HG03354 (cell line): Measurements from ENCODE around the gene NT5DC1.
A peak's percentile ranks its signal among the peaks of the same experiment; 100 is the strongest.

Experiments used
- ATAC-seq: cut with Tn5 transposase; IDR thresholded peaks from one replicate; pipeline ENCODE4 v1.9.1; 2021; ENCODE audit warnings: mild to moderate bottlenecking; ENCODE audit not compliant: unreplicated experiment, poor library complexity, severe bottlenecking

NT5DC1 gene

GRCh38 chr6:116175344-116175743 lies 74.7 kb downstream of the NT5DC1 start:
- ATAC-seq, result no peak

DNA sequence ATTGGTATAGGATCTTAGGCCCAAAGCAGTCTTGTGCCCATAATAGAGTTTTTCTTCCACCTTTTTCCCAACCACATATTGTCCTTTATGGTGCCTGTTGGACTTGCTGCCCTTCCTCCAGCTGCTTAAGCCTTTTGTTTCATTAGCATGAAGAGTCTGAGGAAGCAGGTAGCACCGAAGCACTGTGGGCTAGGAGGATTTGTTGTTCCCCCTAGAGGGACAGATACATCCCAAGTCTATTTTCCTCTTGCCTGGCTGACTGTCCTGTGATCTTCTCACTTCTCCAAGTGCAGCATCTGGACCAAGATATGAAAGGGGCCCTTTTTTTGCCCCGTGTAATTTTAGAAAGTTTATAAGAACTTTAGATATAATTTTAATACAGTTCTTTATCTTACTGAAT lies 75.9 kb downstream of the NT5DC1 start:
- ATAC-seq, result no peak

GRCh38 chr6:116180375-116180774 lies 79.7 kb downstream of the NT5DC1 start:
- ATAC-seq, result no peak

- ATAC-seq, result no peak
Measured at GRCh38 chr6:116189472-116189871, 88.8 kb downstream of the NT5DC1 start.

- no peak for ATAC-seq
Measured at GRCh38 chr6:116190550-116190949, 89.9 kb downstream of the NT5DC1 start.

- ATAC-seq, result no peak
Measured at GRCh38 chr6:116191881-116192280, 91.2 kb downstream of the NT5DC1 start.

GRCh38 chr6:116192786-116193185 lies 92.1 kb downstream of the NT5DC1 start:
- ATAC-seq, result no peak

DNA sequence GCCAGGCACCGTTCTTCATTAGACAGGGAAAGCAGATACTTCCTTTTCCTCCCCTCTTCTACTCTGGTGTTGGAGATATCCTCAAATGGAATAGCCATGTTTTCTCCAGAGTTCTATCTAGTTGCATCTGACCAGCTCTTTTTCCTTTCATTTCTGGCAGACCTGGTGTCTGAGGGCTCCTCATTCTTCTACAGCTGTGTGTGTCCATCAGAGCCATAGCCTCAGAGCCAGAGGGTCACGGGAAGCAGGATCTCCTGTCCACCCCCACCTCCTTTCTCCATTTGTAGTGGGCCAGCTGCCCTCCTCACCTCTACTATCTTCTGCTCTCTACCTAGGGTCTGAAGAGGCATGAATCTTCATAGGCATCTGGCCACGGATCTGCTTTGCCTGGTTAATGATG lies 96.2 kb downstream of the NT5DC1 start:
- ATAC-seq, result no peak

DNA sequence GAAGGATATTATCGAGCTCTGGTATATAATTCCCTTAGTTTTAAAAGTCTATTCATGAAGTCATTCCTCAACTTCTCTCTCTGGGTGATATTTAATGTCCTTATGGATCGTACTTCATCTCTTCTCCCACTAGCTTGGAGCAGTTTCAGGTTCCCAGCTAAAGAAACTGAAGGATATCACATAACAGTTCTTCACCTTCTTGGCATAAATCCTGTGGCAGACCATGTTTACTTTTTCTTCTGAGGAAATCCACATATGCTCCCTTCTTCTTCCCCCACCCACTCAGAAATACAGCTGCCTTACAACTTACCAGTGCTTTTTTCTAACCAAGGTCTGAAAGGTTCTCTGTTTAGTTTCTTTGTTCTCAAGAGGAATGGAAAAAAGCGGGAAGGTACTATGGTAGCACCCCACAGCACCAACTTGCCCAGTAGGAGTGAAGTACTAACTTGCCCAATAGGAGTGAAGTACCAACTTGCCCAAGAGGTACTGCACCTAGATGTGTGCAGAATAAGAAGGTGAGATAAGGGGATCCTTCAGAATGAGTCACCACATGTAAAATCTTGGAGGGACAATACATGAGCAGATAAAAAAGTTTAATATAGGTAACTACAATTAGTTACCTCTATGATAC lies 100.1 kb downstream of the NT5DC1 start:
- ATAC-seq, result no peak

GRCh38 chr6:116201538-116201937 lies 100.9 kb downstream of the NT5DC1 start:
- no peak for ATAC-seq

DNA sequence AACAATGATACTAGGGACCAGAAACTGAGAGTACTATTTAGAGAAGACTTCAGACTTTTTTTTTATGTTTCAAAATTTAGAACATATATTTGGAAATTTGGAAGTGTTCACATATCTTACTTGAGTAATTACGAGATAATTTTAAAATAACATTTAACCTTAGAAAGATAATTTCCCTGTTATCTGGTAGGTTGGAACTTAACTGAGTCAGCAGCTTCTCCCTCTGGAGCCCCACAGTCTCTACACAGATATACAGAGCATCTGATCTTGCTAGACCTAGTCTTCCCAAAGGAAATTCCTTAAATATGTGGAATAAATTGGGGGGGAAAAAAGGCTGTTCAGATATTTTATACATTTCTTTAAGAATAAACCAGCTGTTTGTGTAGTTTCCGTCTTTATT lies 104.6 kb downstream of the NT5DC1 start:
- ATAC-seq, result no peak

GRCh38 chr6:116206231-116206903 lies 105.7 kb downstream of the NT5DC1 start:
- no peak for ATAC-seq

DNA sequence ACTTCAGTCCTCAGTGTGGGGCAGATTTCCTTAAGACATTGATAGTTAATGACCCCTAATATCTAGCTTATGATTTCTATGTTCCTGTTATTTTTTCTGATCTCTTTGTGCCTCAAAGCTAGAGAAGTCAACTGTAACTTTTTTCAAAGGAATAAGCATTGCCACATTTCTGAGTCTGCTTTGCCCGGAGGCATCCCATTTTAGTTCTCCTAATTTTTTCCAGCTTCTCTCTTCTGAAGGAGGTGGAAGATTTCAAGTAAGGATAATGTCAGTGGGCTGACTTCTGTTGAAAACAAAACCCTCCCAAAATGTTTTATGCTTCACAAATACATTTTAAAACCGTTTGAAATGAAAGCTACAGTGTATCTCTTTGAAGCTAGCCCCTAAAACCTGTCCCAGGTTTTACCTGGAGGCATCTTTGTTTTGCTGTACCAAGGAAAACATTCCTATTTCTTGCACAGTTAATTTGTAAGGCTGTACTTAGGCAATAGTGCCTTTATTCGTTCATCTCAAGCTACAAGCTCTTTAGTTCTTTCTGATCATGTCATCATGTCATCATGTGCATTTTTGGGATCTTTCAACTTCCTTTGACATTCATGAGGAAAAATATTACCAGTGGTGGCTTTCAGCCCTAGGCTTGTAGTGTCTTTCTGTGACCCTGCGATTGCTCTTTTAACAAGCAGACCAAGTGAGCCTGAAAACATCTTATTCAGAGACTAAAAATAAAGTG lies 107.6 kb downstream of the NT5DC1 start:
- ATAC-seq, result no peak

DNA sequence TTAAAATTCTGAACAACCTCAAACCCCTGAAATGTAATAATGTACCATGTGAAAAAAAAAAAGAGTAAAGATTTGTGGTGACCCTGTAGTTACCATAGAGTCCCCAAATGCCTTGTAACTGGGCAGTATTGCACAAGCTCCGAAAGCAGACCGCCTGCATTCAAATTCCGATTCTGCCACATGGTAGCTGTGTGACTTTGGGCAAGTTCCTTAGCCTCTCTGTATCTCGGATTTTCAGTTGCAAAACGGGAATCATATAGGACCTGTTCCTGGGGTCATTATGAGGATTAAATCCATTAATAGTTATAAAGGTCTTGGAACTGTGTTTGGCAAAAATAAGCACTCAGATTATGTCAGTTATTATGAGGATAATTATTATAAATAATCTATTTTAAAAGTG lies 109.7 kb downstream of the NT5DC1 start:
- ATAC-seq, result no peak

GRCh38 chr6:116210750-116211425 lies 110.2 kb downstream of the NT5DC1 start:
- ATAC-seq, result no peak

GRCh38 chr6:116214681-116215080 lies 114.0 kb downstream of the NT5DC1 start:
- ATAC-seq, result no peak

- ATAC-seq, result no peak
Measured at GRCh38 chr6:116215414-116215813, 114.8 kb downstream of the NT5DC1 start.

DNA sequence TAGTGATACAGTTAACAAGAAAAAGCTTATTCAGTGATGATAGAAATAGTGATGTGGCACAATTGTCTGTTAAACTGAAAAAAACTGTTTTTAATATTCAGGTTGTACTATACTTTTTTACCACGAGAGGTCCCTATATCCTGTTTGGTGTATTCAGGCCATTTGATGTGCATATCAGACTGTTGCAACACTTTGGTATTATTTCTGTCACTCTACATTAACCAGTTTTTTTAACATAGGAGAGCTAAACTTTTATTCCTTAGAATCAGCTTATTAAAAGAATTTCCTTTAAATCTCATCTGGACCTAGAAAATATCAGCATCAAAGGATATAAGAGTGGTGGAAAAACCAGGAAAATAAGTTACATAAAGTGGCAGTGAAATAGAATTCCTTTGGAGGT lies 116.4 kb downstream of the NT5DC1 start:
- peak; percentile 63 for ATAC-seq

- peak; percentile 46 for ATAC-seq
Measured at GRCh38 chr6:116218172-116218633, 117.5 kb downstream of the NT5DC1 start.

- ATAC-seq, result no peak
Measured at GRCh38 chr6:116218866-116219265, 118.2 kb downstream of the NT5DC1 start.
